HG02870 (cell line): Measurements from ENCODE around the gene RSRP1.
"Not testable (repeated sequence)": the region's sequence is repeated elsewhere in the genome, so short reads cannot be mapped to it uniquely, and the experiment has no call there.

Experiments used
- ATAC-seq: cut with Tn5 transposase; IDR thresholded peaks from one replicate; pipeline ENCODE4 v1.9.1; 2021; ENCODE audit warnings: mild to moderate bottlenecking, moderate library complexity; ENCODE audit not compliant: unreplicated experiment

RSRP1 gene

GRCh38 chr1:25257196-25257595, 9.9 kb upstream of the RSRP1 start:
- no peak for ATAC-seq

GRCh38 chr1:25256578-25256965, 9.3 kb upstream of the RSRP1 start:
- ATAC-seq: no peak

- no peak for ATAC-seq
These were observed 8.7 kb upstream of the RSRP1 start for GRCh38 chr1:25255706-25256577.

- ATAC-seq: no peak
These were observed 6.7 kb upstream of the RSRP1 start for GRCh38 chr1:25253911-25254310.

- peak; percentile 30 for ATAC-seq
These were observed 838 bp upstream of the RSRP1 start for GRCh38 chr1:25247829-25248754.

GRCh38 chr1:25246600-25247023, 642 bp downstream of the RSRP1 start:
- peak; percentile 3 for ATAC-seq

GRCh38 chr1:25245809-25246599, 1.2 kb downstream of the RSRP1 start:
- no peak for ATAC-seq

GRCh38 chr1:25245393-25245792, 1.9 kb downstream of the RSRP1 start:
- ATAC-seq: no peak

GRCh38 chr1:25243907-25244306, 3.3 kb downstream of the RSRP1 start:
- ATAC-seq: no peak

GRCh38 chr1:25239681-25240541, 7.3 kb downstream of the RSRP1 start:
- peak; percentile 68 for ATAC-seq

- ATAC-seq: no peak
These were observed 9.2 kb downstream of the RSRP1 start for GRCh38 chr1:25238046-25238445.

GRCh38 chr1:25236261-25236660, 11.0 kb downstream of the RSRP1 start:
- ATAC-seq: not testable (repeated sequence)

GRCh38 chr1:25235411-25235810, 11.8 kb downstream of the RSRP1 start:
- not testable (repeated sequence) for ATAC-seq

GRCh38 chr1:25232866-25233784, 14.1 kb downstream of the RSRP1 start:
- ATAC-seq: peak; percentile 65

GRCh38 chr1:25232027-25232865, 15.0 kb downstream of the RSRP1 start, which contains the start of gene SYF2:
SYF2 (minus strand) TSS chr1:25232502; CDS start chr1:25232467, 35 bp downstream.
- peak; percentile 71 for ATAC-seq

- ATAC-seq: no peak
These were observed 23.8 kb downstream of the RSRP1 start for GRCh38 chr1:25223471-25223870.

- ATAC-seq: no peak
These were observed 24.6 kb downstream of the RSRP1 start for GRCh38 chr1:25222606-25223005.

- no peak for ATAC-seq
These were observed 26.6 kb downstream of the RSRP1 start for GRCh38 chr1:25220666-25221065.
